ENCODE data around the gene DAAM1.

Gene DAAM1

DNA sequence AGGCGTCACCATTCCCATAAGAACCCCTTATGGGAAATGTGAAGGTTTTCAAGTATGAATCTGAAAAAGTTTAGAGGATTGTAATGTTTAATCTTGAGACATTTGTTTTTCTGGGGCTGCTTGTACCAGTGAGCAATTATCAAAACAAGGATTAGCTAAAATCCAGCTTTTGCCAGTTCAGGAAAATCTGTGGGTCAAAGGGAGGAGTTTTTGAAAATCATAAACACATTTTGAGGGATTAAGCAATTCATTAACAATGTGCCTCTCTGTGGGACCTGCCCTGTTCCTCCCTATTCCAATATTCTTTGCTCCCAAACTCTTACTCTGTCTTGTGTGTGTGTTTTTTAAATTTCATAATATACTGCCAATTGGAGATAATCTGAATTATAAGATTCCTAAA is 11.7 kb upstream of the DAAM1 start:
- ATAC-seq (ENCODE audit: insufficient read depth, low read depth) = no peak

DNA sequence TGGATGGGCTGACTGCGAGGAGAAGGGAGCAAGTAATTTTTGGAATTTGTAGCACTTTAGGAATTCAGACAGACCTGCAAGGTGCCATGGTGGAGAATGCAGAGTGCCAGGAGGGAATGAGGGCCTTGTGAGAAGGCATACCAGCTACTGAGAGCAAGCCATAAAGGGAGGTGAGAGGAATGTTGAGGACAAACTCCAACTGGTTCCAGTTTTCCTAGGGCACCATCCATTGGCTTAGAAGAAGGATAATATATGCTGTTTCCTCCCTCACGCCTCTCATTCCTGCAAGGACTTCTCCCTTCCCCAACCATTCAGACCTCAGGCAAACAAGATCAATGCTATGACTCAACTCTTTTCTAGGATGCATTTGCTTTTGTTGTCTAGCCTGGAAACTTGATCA is 11.2 kb upstream of the DAAM1 start:
- Histone ChIP-seq H3K4me2 (ENCODE audit: insufficient read depth, low read length) (no peak overlapping the region), H4K20me1 (ENCODE audit: insufficient read depth, low read length) (no peaks in the 10 kb centered on the region), H3K27me3 (ENCODE audit: insufficient read depth, low read length, poor library complexity) (peaks cover 15% of the 10 kb centered on the region), H3K36me3 (ENCODE audit: insufficient read depth, low read length) (no peaks in the 10 kb centered on the region), H3K9me3 (ENCODE audit: insufficient read depth, low read length, severe bottlenecking) (no peaks in the 10 kb centered on the region), H2AFZ (ENCODE audit: low read depth, low read length) (no peak overlapping the region), H3K9ac (ENCODE audit: low read depth, low read length) (no peak overlapping the region), H3K4me1 (ENCODE audit: insufficient read depth, low read length) (peaks cover 1% of the 10 kb centered on the region; the same call in 1 of the 2 replicates), H3K4me3 (ENCODE audit: low read depth in 1 of 2, low read length in 2 of 2) (no peak overlapping the region), H3K79me2 (ENCODE audit: insufficient read depth, low read length) (no peaks in the 10 kb centered on the region), H3K27ac (ENCODE audit: low read length) (no peak overlapping the region)
- ATAC-seq (ENCODE audit: insufficient read depth, low read depth) (no peak), DNase-seq (no peak)
- TF ChIP-seq, protein P1, sequence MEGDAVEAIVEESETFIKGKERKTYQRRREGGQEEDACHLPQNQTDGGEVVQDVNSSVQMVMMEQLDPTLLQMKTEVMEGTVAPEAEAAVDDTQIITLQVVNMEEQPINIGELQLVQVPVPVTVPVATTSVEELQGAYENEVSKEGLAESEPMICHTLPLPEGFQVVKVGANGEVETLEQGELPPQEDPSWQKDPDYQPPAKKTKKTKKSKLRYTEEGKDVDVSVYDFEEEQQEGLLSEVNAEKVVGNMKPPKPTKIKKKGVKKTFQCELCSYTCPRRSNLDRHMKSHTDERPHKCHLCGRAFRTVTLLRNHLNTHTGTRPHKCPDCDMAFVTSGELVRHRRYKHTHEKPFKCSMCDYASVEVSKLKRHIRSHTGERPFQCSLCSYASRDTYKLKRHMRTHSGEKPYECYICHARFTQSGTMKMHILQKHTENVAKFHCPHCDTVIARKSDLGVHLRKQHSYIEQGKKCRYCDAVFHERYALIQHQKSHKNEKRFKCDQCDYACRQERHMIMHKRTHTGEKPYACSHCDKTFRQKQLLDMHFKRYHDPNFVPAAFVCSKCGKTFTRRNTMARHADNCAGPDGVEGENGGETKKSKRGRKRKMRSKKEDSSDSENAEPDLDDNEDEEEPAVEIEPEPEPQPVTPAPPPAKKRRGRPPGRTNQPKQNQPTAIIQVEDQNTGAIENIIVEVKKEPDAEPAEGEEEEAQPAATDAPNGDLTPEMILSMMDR (IDR thresholded peaks at IDR 0.05; ENCODE audit: borderline replicate concordance, extremely low read depth, low read length, poor library complexity, severe bottlenecking) = no peak
- no peak for TF ChIP-seq EZH2 (IDR thresholded peaks at IDR 0.05; ENCODE audit: borderline replicate concordance, low read depth, low read length, severe bottlenecking)

More for the DNA sequence above, 11.7 kb upstream of the DAAM1 start:
- no peak overlapping the region for H2AFZ ChIP-seq (ENCODE audit: low read depth, low read length)
- H3K9me3 ChIP-seq (ENCODE audit: insufficient read depth, low read length, severe bottlenecking) = no peaks in the 10 kb centered on the region
- H3K27ac ChIP-seq (ENCODE audit: low read length) = no peak overlapping the region
- no peak for DNase-seq
- no peak overlapping the region for H3K4me2 ChIP-seq (ENCODE audit: insufficient read depth, low read length)
- peaks cover 6% of the 10 kb centered on the region; the same call in 1 of the 2 replicates for H3K4me1 ChIP-seq (ENCODE audit: insufficient read depth, low read length)
- peaks cover 15% of the 10 kb centered on the region for H3K27me3 ChIP-seq (ENCODE audit: insufficient read depth, low read length, poor library complexity)
- H3K36me3 ChIP-seq (ENCODE audit: insufficient read depth, low read length) = no peaks in the 10 kb centered on the region
- no peaks in the 10 kb centered on the region for H3K79me2 ChIP-seq (ENCODE audit: insufficient read depth, low read length)
- H4K20me1 ChIP-seq (ENCODE audit: insufficient read depth, low read length) = no peaks in the 10 kb centered on the region
- no peak overlapping the region for H3K4me3 ChIP-seq (ENCODE audit: low read depth in 1 of 2, low read length in 2 of 2)
- TF ChIP-seq, protein P1 (IDR thresholded peaks at IDR 0.05; ENCODE audit: borderline replicate concordance, extremely low read depth, low read length, poor library complexity, severe bottlenecking) = no peak
- no peak for TF ChIP-seq EZH2 (IDR thresholded peaks at IDR 0.05; ENCODE audit: borderline replicate concordance, low read depth, low read length, severe bottlenecking)
- no peak overlapping the region for H3K9ac ChIP-seq (ENCODE audit: low read depth, low read length)

DNA sequence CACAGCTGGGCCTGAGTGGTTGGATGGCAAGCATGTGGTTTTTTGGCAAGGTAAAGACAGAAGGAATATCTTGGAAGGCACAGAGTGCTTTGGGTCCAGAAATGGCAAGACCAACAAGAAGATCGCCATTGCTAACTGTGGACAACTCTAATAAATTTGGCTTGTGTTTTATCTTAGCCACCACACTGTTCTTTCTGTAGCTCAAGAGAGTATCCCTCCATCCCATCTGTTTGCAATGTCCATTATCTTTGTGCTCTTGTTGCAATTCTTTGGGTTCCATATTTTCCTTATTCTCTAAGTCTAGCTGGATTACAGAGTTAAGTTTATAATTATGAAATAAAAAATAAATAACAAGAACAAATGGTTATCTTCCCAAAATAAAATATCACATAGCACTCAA is 6.7 kb upstream of the DAAM1 start:
- H2AFZ ChIP-seq (ENCODE audit: low read depth, low read length) = no peak overlapping the region
- H3K27me3 ChIP-seq (ENCODE audit: insufficient read depth, low read length, poor library complexity) = peaks cover 43% of the 10 kb centered on the region
- no peak overlapping the region for H3K4me2 ChIP-seq (ENCODE audit: insufficient read depth, low read length)
- H3K9me3 ChIP-seq (ENCODE audit: insufficient read depth, low read length, severe bottlenecking) = no peaks in the 10 kb centered on the region
- H3K4me3 ChIP-seq (ENCODE audit: low read depth in 1 of 2, low read length in 2 of 2) = no peak overlapping the region
- H3K79me2 ChIP-seq (ENCODE audit: insufficient read depth, low read length) = no peaks in the 10 kb centered on the region
- H3K9ac ChIP-seq (ENCODE audit: low read depth, low read length) = no peak overlapping the region
- H3K27ac ChIP-seq (ENCODE audit: low read length) = no peak overlapping the region
- ATAC-seq (ENCODE audit: insufficient read depth, low read depth) = no peak
- H3K36me3 ChIP-seq (ENCODE audit: insufficient read depth, low read length) = no peaks in the 10 kb centered on the region
- TF ChIP-seq, protein P1 (IDR thresholded peaks at IDR 0.05; ENCODE audit: borderline replicate concordance, extremely low read depth, low read length, poor library complexity, severe bottlenecking) = no peak
- TF ChIP-seq EZH2 (IDR thresholded peaks at IDR 0.05; ENCODE audit: borderline replicate concordance, low read depth, low read length, severe bottlenecking) = no peak
- H4K20me1 ChIP-seq (ENCODE audit: insufficient read depth, low read length) = no peaks in the 10 kb centered on the region
- no peaks in the 10 kb centered on the region; the same call in 1 of the 2 replicates for H3K4me1 ChIP-seq (ENCODE audit: insufficient read depth, low read length)
- DNase-seq = no peak

DNA sequence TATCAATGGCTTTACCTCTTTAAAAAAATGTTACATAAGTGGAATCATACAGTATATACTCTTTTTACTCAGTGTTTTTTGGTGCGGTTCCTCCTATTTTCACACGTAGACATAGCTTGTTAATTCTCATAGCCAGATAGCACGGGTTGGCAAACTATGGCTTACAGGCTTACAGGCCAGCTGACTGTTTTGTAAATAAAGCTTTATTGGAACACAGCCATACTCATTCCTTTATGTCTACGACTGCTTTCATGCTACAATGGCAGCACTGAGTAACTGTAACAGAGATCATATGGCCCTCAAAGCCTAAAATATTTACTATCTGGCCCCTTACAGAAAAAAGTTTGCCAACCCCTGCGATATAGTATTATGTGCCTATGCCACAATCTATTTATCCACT is 5.8 kb upstream of the DAAM1 start:
- Histone ChIP-seq H3K36me3 (ENCODE audit: insufficient read depth, low read length) (no peaks in the 10 kb centered on the region), H3K27ac (ENCODE audit: low read length) (no peak overlapping the region), H3K9me3 (ENCODE audit: insufficient read depth, low read length, severe bottlenecking) (no peaks in the 10 kb centered on the region), H4K20me1 (ENCODE audit: insufficient read depth, low read length) (no peaks in the 10 kb centered on the region), H3K9ac (ENCODE audit: low read depth, low read length) (no peak overlapping the region), H3K79me2 (ENCODE audit: insufficient read depth, low read length) (no peaks in the 10 kb centered on the region), H3K4me1 (ENCODE audit: insufficient read depth, low read length) (peaks cover 8% of the 10 kb centered on the region), H3K27me3 (ENCODE audit: insufficient read depth, low read length, poor library complexity) (peaks cover 50% of the 10 kb centered on the region), H3K4me2 (ENCODE audit: insufficient read depth, low read length) (no peak overlapping the region), H3K4me3 (ENCODE audit: low read depth in 1 of 2, low read length in 2 of 2) (no peak overlapping the region), H2AFZ (ENCODE audit: low read depth, low read length) (no peak overlapping the region)
- ATAC-seq (ENCODE audit: insufficient read depth, low read depth) (no peak), DNase-seq (no peak)
- TF ChIP-seq EZH2 (IDR thresholded peaks at IDR 0.05; ENCODE audit: borderline replicate concordance, low read depth, low read length, severe bottlenecking) = no peak
- TF ChIP-seq, protein P1 (IDR thresholded peaks at IDR 0.05; ENCODE audit: borderline replicate concordance, extremely low read depth, low read length, poor library complexity, severe bottlenecking) = no peak
